ENCODE results near the gene CALML5.

DNA sequence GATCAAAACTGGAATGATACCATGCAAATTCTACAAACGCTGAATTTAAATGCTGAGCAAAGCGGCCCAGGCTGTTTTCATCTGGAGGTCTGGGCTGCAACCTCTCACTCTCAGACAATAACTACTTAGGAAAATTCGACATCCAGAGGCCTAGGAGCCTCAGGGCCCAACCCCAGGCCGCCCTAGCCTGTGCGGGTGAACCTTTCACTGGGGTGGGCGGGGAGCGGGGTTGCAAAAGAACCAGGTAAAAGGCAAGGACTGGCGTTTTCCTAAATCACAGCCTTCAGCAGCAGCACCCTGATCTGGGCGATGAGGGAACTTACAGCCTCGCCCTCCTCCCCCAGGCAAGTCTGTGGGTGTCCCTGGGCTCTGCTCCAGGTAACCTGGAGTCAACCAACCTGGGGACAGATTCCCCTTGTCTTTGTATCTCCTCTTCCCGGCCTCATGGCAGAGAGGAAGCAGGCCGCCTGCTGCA lies 33.4 kb downstream of the CALML5 start:
- TF ChIP-seq, protein P1, sequence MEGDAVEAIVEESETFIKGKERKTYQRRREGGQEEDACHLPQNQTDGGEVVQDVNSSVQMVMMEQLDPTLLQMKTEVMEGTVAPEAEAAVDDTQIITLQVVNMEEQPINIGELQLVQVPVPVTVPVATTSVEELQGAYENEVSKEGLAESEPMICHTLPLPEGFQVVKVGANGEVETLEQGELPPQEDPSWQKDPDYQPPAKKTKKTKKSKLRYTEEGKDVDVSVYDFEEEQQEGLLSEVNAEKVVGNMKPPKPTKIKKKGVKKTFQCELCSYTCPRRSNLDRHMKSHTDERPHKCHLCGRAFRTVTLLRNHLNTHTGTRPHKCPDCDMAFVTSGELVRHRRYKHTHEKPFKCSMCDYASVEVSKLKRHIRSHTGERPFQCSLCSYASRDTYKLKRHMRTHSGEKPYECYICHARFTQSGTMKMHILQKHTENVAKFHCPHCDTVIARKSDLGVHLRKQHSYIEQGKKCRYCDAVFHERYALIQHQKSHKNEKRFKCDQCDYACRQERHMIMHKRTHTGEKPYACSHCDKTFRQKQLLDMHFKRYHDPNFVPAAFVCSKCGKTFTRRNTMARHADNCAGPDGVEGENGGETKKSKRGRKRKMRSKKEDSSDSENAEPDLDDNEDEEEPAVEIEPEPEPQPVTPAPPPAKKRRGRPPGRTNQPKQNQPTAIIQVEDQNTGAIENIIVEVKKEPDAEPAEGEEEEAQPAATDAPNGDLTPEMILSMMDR (IDR thresholded peaks at IDR 0.05; ENCODE audit: low read depth, low read length): no peak
- TF ChIP-seq EZH2phosphoT487 (IDR thresholded peaks at IDR 0.05; ENCODE audit: low read depth): no peak
